H1 (cell line): ENCODE data around the gene NEO1.

Source experiments
- BACH1 ChIP-seq: IDR thresholded peaks from 2 replicates; pipeline ENCODE4 v1.6.1; 2012; ENCODE audit warnings: low read length, improper control_type of control experiment
- BRCA1 ChIP-seq: IDR thresholded peaks from 2 replicates; pipeline ENCODE4 v1.6.1; 2012; ENCODE audit warnings: low read depth, low read length, improper control_type of control experiment
- GTF2F1 ChIP-seq: IDR thresholded peaks from 2 replicates; pipeline ENCODE4 v1.6.1; 2012; ENCODE audit warnings: low read depth, low read length, improper control_type of control experiment, borderline replicate concordance
- MAFK ChIP-seq: IDR thresholded peaks from 2 replicates; pipeline ENCODE4 v1.6.1; 2012; ENCODE audit warnings: low read depth, mild to moderate bottlenecking, improper control_type of control experiment, low read length
- POLR2A ChIP-seq, 2 experiments: IDR thresholded peaks; 1 replicate in 1 of 2; 2 replicates in 1 of 2; pipeline ENCODE4 v1.6.1; 2011; ENCODE audit warnings: low read depth in 2 of 2, low read length in 2 of 2, mild to moderate bottlenecking in 2 of 2; ENCODE audit errors: control extremely low read depth in 1 of 2
- POLR2AphosphoS5 ChIP-seq: IDR thresholded peaks from 2 replicates; pipeline ENCODE4 v1.6.1; 2011; ENCODE audit warnings: low read depth, low read length
- TCF12 ChIP-seq: IDR thresholded peaks from 2 replicates; pipeline ENCODE4 v1.6.1; 2011; ENCODE audit warnings: low read depth, mild to moderate bottlenecking, low read length
- TF ChIP-seq, protein P1 (sequence below), 3 experiments: IDR thresholded peaks; 1 replicate in 2 of 3; 2 replicates in 1 of 3; pipeline versions ENCODE4 v1.5.1 to v1.6.1; 2011; ENCODE audit warnings: low read length in 3 of 3, mild to moderate bottlenecking in 3 of 3, inconsistent platforms in 2 of 3, low read depth in 1 of 3, moderate library complexity in 1 of 3; ENCODE audit not compliant: insufficient read depth in 1 of 3; ENCODE audit errors: control extremely low read depth in 1 of 3

- TF ChIP-seq BACH1 (no peak), POLR2A (IDR thresholded peaks at IDR 0.05; ENCODE audit: control extremely low read depth in 1 of 2, low read depth in 2 of 2, low read length in 2 of 2) (no peak), MAFK (no peak), BRCA1 (no peak), POLR2AphosphoS5 (no peak), GTF2F1 (no peak), TCF12 (no peak)
- TF ChIP-seq, protein P1, sequence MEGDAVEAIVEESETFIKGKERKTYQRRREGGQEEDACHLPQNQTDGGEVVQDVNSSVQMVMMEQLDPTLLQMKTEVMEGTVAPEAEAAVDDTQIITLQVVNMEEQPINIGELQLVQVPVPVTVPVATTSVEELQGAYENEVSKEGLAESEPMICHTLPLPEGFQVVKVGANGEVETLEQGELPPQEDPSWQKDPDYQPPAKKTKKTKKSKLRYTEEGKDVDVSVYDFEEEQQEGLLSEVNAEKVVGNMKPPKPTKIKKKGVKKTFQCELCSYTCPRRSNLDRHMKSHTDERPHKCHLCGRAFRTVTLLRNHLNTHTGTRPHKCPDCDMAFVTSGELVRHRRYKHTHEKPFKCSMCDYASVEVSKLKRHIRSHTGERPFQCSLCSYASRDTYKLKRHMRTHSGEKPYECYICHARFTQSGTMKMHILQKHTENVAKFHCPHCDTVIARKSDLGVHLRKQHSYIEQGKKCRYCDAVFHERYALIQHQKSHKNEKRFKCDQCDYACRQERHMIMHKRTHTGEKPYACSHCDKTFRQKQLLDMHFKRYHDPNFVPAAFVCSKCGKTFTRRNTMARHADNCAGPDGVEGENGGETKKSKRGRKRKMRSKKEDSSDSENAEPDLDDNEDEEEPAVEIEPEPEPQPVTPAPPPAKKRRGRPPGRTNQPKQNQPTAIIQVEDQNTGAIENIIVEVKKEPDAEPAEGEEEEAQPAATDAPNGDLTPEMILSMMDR (IDR thresholded peaks at IDR 0.05; ENCODE audit: control extremely low read depth in 1 of 3, insufficient read depth in 1 of 3, low read depth in 1 of 3, low read length in 3 of 3) = no peak
Measured at GRCh38 chr15:73190189-73190601, 137.9 kb downstream of the NEO1 start.
